HG03460 (cell line): ENCODE measurements around the gene PDE9A.

Experiments used
- ATAC-seq: cut with Tn5 transposase; IDR thresholded peaks from one replicate; pipeline ENCODE4 v1.9.1; 2021; ENCODE audit not compliant: unreplicated experiment

PDE9A gene

GRCh38 chr21:42819861-42820615 lies 166.6 kb downstream of the PDE9A start:
- no peak for ATAC-seq

- no peak for ATAC-seq
Measured at GRCh38 chr21:42820616-42821465, 167.4 kb downstream of the PDE9A start.
